Measurements from ENCODE around the gene PPARG.

PPARG gene

GRCh38 chr3:12349895-12350811 lies 61.3 kb downstream of the PPARG start:
- FAIRE-seq (no peak), DNase-seq (ENCODE audit: insufficient read length, low spot score) (no peak)
- no peak for TF ChIP-seq CTCF (IDR thresholded peaks at IDR 0.05; ENCODE audit: insufficient read depth, missing control alignments)

GRCh38 chr3:12351145-12351544 lies 62.3 kb downstream of the PPARG start:
- no peak for TF ChIP-seq CTCF (IDR thresholded peaks at IDR 0.05; ENCODE audit: insufficient read depth, missing control alignments)
- FAIRE-seq (no peak), DNase-seq (ENCODE audit: insufficient read length, low spot score) (no peak)

GRCh38 chr3:12352253-12352652 lies 63.4 kb downstream of the PPARG start:
- TF ChIP-seq CTCF (IDR thresholded peaks at IDR 0.05; ENCODE audit: insufficient read depth, missing control alignments) = no peak
- FAIRE-seq (no peak), DNase-seq (ENCODE audit: insufficient read length, low spot score) (no peak)

GRCh38 chr3:12352755-12353154 lies 63.9 kb downstream of the PPARG start:
- FAIRE-seq = no peak

GRCh38 chr3:12353796-12354525 lies 65.1 kb downstream of the PPARG start:
- TF ChIP-seq CTCF (IDR thresholded peaks at IDR 0.05; ENCODE audit: insufficient read depth, missing control alignments) = no peak
- DNase-seq (ENCODE audit: insufficient read length, low spot score) (no peak), FAIRE-seq (no peak)

More at GRCh38 chr3:12352755-12353154, 63.9 kb downstream of the PPARG start:
- no peak for TF ChIP-seq CTCF (IDR thresholded peaks at IDR 0.05; ENCODE audit: insufficient read depth, missing control alignments)
- DNase-seq (ENCODE audit: insufficient read length, low spot score) = no peak

- FAIRE-seq = no peak
- DNase-seq (ENCODE audit: insufficient read length, low spot score) = no peak
- no peak for TF ChIP-seq CTCF (IDR thresholded peaks at IDR 0.05; ENCODE audit: insufficient read depth, missing control alignments)
Observed at GRCh38 chr3:12356175-12356574, 67.3 kb downstream of the PPARG start.

Measured in D721Med (cell line).